ENCODE data around the gene DDRGK1.

The DDRGK1 gene

DNA sequence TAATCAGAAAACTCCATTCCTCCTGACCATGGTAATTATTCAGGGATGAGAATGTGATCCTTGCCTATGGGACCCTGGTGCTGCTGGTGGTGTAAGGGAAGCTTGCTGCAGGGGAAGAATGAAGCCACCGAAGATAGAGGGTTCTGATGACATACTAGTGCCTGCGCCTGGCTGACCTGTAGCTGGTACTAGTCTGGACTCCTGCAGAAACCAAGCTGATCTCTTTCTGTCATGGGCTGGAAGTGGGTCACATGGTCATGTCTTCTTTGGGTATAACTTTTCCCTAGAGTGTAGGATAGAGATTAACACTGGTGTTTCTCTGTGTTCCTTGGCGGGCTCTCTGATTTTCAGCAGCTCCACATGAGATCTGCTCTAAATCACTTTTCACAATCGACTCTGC is 43.2 kb upstream of the DDRGK1 start:
- no peak for DNase-seq (ENCODE audit: low read depth, low spot score)
- TF ChIP-seq, protein P1, sequence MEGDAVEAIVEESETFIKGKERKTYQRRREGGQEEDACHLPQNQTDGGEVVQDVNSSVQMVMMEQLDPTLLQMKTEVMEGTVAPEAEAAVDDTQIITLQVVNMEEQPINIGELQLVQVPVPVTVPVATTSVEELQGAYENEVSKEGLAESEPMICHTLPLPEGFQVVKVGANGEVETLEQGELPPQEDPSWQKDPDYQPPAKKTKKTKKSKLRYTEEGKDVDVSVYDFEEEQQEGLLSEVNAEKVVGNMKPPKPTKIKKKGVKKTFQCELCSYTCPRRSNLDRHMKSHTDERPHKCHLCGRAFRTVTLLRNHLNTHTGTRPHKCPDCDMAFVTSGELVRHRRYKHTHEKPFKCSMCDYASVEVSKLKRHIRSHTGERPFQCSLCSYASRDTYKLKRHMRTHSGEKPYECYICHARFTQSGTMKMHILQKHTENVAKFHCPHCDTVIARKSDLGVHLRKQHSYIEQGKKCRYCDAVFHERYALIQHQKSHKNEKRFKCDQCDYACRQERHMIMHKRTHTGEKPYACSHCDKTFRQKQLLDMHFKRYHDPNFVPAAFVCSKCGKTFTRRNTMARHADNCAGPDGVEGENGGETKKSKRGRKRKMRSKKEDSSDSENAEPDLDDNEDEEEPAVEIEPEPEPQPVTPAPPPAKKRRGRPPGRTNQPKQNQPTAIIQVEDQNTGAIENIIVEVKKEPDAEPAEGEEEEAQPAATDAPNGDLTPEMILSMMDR (IDR thresholded peaks at IDR 0.05; ENCODE audit: insufficient read depth, low read length, missing control alignments) = no peak
- H3K4me3 ChIP-seq (ENCODE audit: low read depth, low read length) = no peak overlapping the region
- CTCF ChIA-PET = interaction anchor here (1.2 to 1.7 kb wide), 2 partner anchors 9 to 29 kb away, joined by 4 to 6 read pairs; partner anchors contain the start of gene SLC4A11
- POLR2A ChIA-PET = interaction anchor here (0.8 kb wide), 1 partner anchor 32 kb away, joined by 3 read pairs; no protein-coding TSS in a partner anchor

DNA sequence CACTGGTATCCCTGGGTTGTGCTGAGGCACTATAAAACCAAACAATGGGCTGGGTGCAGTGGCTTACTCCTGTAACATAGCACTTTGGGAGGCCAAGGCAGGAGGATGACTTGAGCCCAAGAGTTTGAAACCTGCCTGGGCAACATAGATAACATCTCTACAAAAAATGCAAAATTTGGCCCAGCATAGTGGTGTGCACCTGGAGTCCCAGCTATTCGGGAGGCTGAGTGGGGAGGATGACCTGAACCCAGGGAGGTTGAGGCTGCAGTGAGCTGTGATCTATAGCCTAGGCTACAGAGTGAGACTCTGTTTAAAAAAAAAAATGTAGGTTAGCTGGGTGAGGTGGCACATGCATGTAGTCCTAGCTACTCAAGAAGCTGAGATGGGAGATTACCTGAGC is 42.2 kb upstream of the DDRGK1 start:
- ChIA-PET POLR2A (interaction anchor here (0.5 kb wide), 1 partner anchor 19 kb away, joined by 3 read pairs; no protein-coding TSS in a partner anchor), CTCF (interaction anchor here (1.7 kb wide), 1 partner anchor 8 kb away, joined by 6 read pairs; the partner anchor contains the start of gene SLC4A11)
- DNase-seq (ENCODE audit: low read depth, low spot score) = no peak
- H3K4me3 ChIP-seq (ENCODE audit: low read depth, low read length) = no peak overlapping the region
- TF ChIP-seq, protein P1 (IDR thresholded peaks at IDR 0.05; ENCODE audit: insufficient read depth, low read length, missing control alignments) = no peak

DNA sequence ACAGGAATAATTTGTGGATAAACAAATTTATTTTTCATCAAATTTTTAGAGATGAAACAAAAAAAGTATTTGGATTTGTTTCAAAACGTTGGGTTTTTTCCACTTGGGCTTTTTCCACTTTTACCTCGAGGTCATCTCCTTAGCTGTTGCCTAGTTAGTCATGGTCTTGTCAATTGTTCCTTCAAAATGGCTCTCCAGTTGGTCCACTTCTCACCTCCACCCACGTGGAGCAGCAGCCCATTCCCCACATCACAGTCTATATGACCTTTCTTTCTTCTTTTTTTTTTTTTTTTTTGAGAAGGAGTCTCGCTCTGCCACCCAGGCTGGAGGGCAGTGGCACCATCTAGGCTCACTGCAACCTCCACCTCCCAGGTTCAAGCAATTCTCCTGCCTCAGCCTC is 41.2 kb upstream of the DDRGK1 start:
- CTCF ChIA-PET = interaction anchor here (1.0 to 1.1 kb wide), 2 partner anchors 27 to 192 kb away, joined by 3 to 4 read pairs; no protein-coding TSS in a partner anchor

DNA sequence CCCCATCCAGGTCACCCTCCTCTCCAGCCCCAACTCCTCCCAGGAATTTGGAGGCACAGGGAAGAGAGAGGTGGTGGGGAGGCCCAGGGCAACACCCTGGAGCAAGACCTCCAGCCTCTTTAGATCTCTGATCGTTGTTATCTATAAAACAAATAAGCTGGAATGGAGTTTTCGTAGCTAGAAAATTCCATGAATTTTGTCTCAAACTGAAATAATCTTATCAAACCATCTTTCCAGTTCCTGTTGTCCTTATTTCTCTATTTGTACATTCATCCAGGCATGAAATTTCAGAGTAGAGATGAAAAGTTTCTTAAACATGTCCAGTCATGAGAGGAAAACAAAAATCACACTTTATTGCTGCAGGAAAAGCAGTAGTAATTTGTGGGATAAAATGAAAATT is 40.7 kb upstream of the DDRGK1 start:
- CTCF ChIA-PET = interaction anchor here (1.0 to 1.1 kb wide), 2 partner anchors 27 to 192 kb away, joined by 3 to 4 read pairs; no protein-coding TSS in a partner anchor
- TF ChIP-seq, protein P1 (IDR thresholded peaks at IDR 0.05; ENCODE audit: insufficient read depth, low read length, missing control alignments) = no peak
- no peak overlapping the region for H3K4me3 ChIP-seq (ENCODE audit: low read depth, low read length)
- no peak for DNase-seq (ENCODE audit: low read depth, low spot score)
- POLR2A ChIA-PET = no interaction called here

More for the DNA sequence above, 41.2 kb upstream of the DDRGK1 start:
- no peak for DNase-seq (ENCODE audit: low read depth, low spot score)
- no peak overlapping the region for H3K4me3 ChIP-seq (ENCODE audit: low read depth, low read length)
- TF ChIP-seq, protein P1 (IDR thresholded peaks at IDR 0.05; ENCODE audit: insufficient read depth, low read length, missing control alignments) = no peak
- POLR2A ChIA-PET = no interaction called here

DNA sequence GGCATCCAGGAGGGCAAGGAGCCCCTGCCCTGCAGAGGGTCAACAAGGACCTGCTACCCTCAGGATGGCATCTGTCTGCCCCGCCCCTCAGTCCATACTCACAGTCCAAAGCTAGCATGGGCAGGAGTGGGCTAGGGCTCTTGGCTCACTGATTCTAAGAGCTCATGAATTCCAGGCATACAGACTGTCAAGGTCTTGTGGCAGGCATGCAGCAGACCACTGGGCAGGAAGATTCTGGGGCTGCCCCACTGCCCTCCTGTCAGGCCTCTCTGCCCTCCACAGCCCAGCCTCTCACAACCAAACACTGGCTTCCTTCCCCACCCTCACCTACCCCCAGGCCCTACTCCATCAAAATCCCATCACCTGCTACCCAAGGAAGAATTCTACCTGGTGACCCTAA is 40.1 kb upstream of the DDRGK1 start:
- CTCF ChIA-PET = interaction anchor here (1.1 kb wide), 1 partner anchor 191 kb away, joined by 4 read pairs; no protein-coding TSS in a partner anchor
- POLR2A ChIA-PET = no interaction called here
- TF ChIP-seq, protein P1 (IDR thresholded peaks at IDR 0.05; ENCODE audit: insufficient read depth, low read length, missing control alignments) = no peak
- no peak for DNase-seq (ENCODE audit: low read depth, low spot score)
- H3K4me3 ChIP-seq (ENCODE audit: low read depth, low read length) = no peak overlapping the region

DNA sequence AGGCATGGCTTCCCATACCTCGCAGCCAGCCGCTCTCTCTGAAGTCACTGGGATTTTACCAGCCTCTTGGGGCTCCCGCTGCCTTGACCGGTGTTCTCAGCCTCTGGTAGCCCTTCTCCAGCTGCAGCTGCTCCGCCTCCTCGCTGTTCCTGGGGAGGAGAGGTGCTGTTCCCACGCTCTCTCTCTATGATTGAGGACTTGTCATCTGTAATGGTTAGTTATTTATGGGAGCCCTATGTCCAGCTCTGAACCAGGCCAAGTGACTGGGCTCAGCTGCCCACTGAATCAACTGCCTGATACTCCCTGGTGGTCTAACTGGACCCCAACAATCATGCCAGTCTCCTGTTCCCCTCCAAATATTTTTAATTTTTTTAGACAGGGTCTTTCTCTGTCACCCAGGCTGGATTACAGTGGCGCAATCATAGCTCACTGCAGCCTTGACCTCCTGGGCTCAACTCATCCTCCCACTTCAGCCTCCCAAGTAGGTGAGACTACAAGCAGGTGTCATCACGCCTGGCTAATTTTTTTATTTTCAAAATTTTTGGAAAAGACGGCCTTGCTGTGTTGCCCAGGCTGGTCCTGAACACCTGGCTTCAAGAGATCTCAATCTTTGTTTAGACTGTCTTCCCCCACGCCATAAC is 39.4 kb upstream of the DDRGK1 start:
- no peak for DNase-seq (ENCODE audit: low read depth, low spot score)
- POLR2A ChIA-PET = no interaction called here
- H3K4me3 ChIP-seq (ENCODE audit: low read depth, low read length) = no peak overlapping the region
- TF ChIP-seq, protein P1 (IDR thresholded peaks at IDR 0.05; ENCODE audit: insufficient read depth, low read length, missing control alignments) = no peak
- CTCF ChIA-PET = no interaction called here
